Fibroblast of lung (primary cell): ENCODE measurements around the gene P3H4. TPM values are rescaled to one million over a fixed set of nuclear protein-coding genes. Genes with fewer than 3 reads are reported as not detected.

Experiments used
- DNase-seq, 2 donors: peaks; one replicate each; pipeline versions ENCODE4 v3.0.0 to v3.0.0-alpha.2; 2010; ENCODE audit warnings: low read depth in 2 of 2
- H2AFZ ChIP-seq: 2 replicates; pipeline ENCODE4 v1.5.1; 2012; ENCODE audit warnings: low read length, control low read depth, inconsistent platforms
- H3K27ac ChIP-seq: 2 replicates; pipeline ENCODE4 v1.5.1; 2011; ENCODE audit warnings: low read length, control low read depth; ENCODE audit not compliant: insufficient read depth
- H3K27me3 ChIP-seq: 2 replicates; pipeline ENCODE4 v1.5.1; 2011; ENCODE audit warnings: mild to moderate bottlenecking, low read length; ENCODE audit not compliant: control insufficient read depth, insufficient read depth
- H3K36me3 ChIP-seq: 2 replicates; pipeline ENCODE4 v1.5.1; 2011; ENCODE audit warnings: low read length; ENCODE audit not compliant: control insufficient read depth, insufficient read depth
- H3K4me1 ChIP-seq: 2 replicates; pipeline ENCODE4 v1.5.1; 2011; ENCODE audit warnings: low read length; ENCODE audit not compliant: control insufficient read depth, insufficient read depth; ENCODE audit errors: extremely low read depth
- H3K4me2 ChIP-seq: 2 replicates; pipeline ENCODE4 v1.5.1; 2011; ENCODE audit warnings: low read length, control low read depth; ENCODE audit not compliant: insufficient read depth; ENCODE audit errors: extremely low read depth
- H3K4me3 ChIP-seq, 4 experiments: fragments of 200-600 bp in 1 of 4; sonication (generic) in 1 of 4; replicated peaks in 1 of 4; 2 replicates each; pipeline ENCODE4 v1.5.1; 2011 to 2016; ENCODE audit warnings: low read length in 4 of 4, low read depth in 3 of 4, mild to moderate bottlenecking in 3 of 4, control low read depth in 2 of 4, inconsistent platforms in 1 of 4, mixed read lengths in 1 of 4; ENCODE audit not compliant: insufficient read depth in 1 of 4; ENCODE audit errors: control extremely low read depth in 1 of 4
- H3K79me2 ChIP-seq: 2 replicates; pipeline ENCODE4 v1.5.1; 2012; ENCODE audit warnings: mild to moderate bottlenecking, low read length, inconsistent platforms; ENCODE audit not compliant: control insufficient read depth, insufficient read depth
- H3K9ac ChIP-seq: 2 replicates; pipeline ENCODE4 v1.5.1; 2011; ENCODE audit warnings: mild to moderate bottlenecking, low read length, control low read depth; ENCODE audit not compliant: insufficient read depth
- H3K9me3 ChIP-seq: 2 replicates; pipeline ENCODE4 v1.5.1; 2012; ENCODE audit warnings: low read depth, low read length; ENCODE audit not compliant: control insufficient read depth, insufficient read depth
- H4K20me1 ChIP-seq: 2 replicates; pipeline ENCODE4 v1.5.1; 2011; ENCODE audit warnings: low read length; ENCODE audit not compliant: control insufficient read depth, insufficient read depth; ENCODE audit errors: extremely low read depth
- EZH2 ChIP-seq: IDR thresholded peaks from 2 replicates; pipeline ENCODE4 v1.5.1; 2012; ENCODE audit warnings: low read length, control low read depth, mild to moderate bottlenecking; ENCODE audit errors: missing control alignments
- polyA plus RNA-seq, 2 donors: library from polyadenylated mRNA; depleted of rRNA in 1 of 2; stranded (reverse) in 1 of 2; unstranded in 1 of 2; fragments of >200 nt; gene quantifications; 2 replicates each; pipeline ENCODE4 v1.2.1, GENCODE V29; 2011 to 2012; ENCODE audit warnings: missing spikeins in 1 of 2
- total RNA-seq: library from RNA; depleted of rRNA; stranded (reverse); fragments of >200 nt; gene quantifications from 2 replicates; pipeline ENCODE4 v1.2.1, GENCODE V29; 2014
- TF ChIP-seq, protein P1 (sequence below), 2 donors: IDR thresholded peaks in 1 of 2; conservative IDR thresholded peaks in 1 of 2; 1 replicate in 1 of 2; 2 replicates in 1 of 2; pipeline ENCODE4 v1.5.1; 2011 to 2012; ENCODE audit warnings: low read length in 2 of 2, control low read depth in 1 of 2, inconsistent platforms in 1 of 2, low read depth in 1 of 2, mild to moderate bottlenecking in 1 of 2

P3H4 gene
- total and polyA plus RNA-seq, 2 donors (not counting 1 experiment from before 2014, with no cell fraction given): 36.8 to 37.0 TPM

DNA sequence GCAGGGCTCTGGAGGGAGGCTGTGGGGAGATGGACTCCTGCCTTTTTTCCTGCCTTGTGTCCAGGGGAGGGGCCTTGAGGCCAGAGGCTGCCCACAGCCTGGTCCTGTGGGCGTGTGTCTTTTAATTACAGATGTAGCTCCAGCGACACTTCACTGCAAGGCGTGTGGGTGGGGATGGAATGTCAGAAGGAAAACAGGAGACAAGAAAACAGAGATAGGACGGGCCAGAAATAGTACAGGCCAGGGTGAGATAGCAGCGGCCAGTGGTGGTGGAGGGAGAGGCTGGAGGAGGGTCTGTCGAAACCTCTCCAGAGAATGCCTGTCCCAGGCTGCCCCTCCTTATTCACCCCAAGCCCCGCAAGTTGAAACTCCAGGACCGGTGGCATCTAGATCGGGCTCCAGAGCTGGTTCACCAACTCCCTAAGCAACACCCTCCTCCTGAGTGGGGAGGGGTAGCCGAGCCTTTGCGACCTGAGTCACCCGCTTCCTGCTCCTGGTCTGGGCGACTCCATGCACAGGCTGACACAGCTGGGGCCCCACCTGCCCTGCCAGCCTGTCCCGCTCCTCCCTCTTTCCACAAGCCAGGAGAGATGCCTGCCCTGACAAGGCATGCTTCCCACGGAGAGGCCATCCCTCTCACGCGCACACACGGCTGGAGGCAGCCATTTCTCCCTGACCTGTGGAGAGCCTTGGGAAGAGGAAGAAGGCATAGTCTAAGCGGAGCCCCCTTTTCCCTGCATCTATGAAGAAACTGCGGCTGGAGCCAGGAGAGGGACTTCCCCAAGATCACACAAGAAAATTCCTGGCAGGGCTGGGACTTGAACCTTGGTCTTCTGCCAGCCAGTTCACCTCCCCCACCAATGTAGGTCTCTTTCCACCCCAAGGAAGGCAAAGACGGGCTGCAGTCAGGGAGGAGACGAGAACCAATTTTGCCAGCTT is 18.6 kb downstream of the P3H4 start:
- H4K20me1 ChIP-seq: no peaks in the 10 kb centered on the region
- peak overlapping the region; percentile 54 for H3K4me2 ChIP-seq
- H3K4me1 ChIP-seq: peaks cover 11% of the 10 kb centered on the region
- H3K79me2 ChIP-seq: no peaks in the 10 kb centered on the region
- peak; percentile 49 to 76 for DNase-seq
- no peaks in the 10 kb centered on the region for H3K36me3 ChIP-seq
- H3K27ac ChIP-seq: peak overlapping the region; percentile 38
- no peak overlapping the region for H3K4me3 ChIP-seq
- H2AFZ ChIP-seq: peak overlapping the region; percentile 1
- H3K9me3 ChIP-seq: no peaks in the 10 kb centered on the region
- TF ChIP-seq, protein P1, sequence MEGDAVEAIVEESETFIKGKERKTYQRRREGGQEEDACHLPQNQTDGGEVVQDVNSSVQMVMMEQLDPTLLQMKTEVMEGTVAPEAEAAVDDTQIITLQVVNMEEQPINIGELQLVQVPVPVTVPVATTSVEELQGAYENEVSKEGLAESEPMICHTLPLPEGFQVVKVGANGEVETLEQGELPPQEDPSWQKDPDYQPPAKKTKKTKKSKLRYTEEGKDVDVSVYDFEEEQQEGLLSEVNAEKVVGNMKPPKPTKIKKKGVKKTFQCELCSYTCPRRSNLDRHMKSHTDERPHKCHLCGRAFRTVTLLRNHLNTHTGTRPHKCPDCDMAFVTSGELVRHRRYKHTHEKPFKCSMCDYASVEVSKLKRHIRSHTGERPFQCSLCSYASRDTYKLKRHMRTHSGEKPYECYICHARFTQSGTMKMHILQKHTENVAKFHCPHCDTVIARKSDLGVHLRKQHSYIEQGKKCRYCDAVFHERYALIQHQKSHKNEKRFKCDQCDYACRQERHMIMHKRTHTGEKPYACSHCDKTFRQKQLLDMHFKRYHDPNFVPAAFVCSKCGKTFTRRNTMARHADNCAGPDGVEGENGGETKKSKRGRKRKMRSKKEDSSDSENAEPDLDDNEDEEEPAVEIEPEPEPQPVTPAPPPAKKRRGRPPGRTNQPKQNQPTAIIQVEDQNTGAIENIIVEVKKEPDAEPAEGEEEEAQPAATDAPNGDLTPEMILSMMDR (conservative IDR thresholded peaks at IDR 0.05 in 1 of 2, IDR thresholded peaks at IDR 0.05 in 1 of 2; ENCODE audit: low read depth in 1 of 2, low read length in 2 of 2): no peak
- no peak for TF ChIP-seq EZH2
- H3K27me3 ChIP-seq: peaks cover 5% of the 10 kb centered on the region
- no peak overlapping the region for H3K9ac ChIP-seq

DNA sequence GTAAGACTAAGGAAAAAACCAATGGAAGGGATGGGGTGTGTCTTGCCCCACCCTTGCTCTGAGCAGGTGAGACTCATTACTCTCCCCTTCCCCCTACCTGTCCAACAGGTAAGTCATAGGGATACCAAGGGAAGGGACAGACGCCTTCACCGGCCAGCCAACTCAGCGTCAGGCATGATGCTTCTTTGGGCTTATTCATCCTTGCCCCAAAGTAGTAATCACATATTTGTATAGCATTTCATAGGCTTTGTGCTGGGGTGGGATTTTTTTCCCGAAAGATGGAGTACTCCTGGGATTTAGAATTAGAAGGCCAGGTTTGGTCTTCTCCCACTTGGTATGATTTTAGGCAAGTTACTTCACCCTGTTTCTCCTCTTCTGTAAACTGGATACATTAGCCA is 24.7 kb downstream of the P3H4 start:
- H3K4me1 ChIP-seq: peaks cover 5% of the 10 kb centered on the region
- H3K36me3 ChIP-seq: no peaks in the 10 kb centered on the region
- H4K20me1 ChIP-seq: no peaks in the 10 kb centered on the region
- H3K27ac ChIP-seq: no peak overlapping the region
- no peak for TF ChIP-seq EZH2
- TF ChIP-seq, protein P1 (conservative IDR thresholded peaks at IDR 0.05 in 1 of 2, IDR thresholded peaks at IDR 0.05 in 1 of 2; ENCODE audit: low read depth in 1 of 2, low read length in 2 of 2): no peak
- no peak overlapping the region for H3K4me2 ChIP-seq
- H3K4me3 ChIP-seq: no peak overlapping the region
- H3K9me3 ChIP-seq: no peaks in the 10 kb centered on the region
- peaks cover 5% of the 10 kb centered on the region for H3K27me3 ChIP-seq
- H2AFZ ChIP-seq: no peak overlapping the region
- H3K9ac ChIP-seq: no peak overlapping the region
- no peak for DNase-seq
- H3K79me2 ChIP-seq: no peaks in the 10 kb centered on the region

GRCh38 chr17:41786227-41787020 is 25.3 kb downstream of the P3H4 start, which contains the start of gene JUP:
Gene JUP (minus strand): TSS chr17:41786711. CDS start chr17:41771854, 14,857 bp downstream.
- H3K4me2 ChIP-seq: peak within 1 kb of the TSS; percentile 68

More at GRCh38 chr17:41786227-41787020, 25.3 kb downstream of the P3H4 start, which contains the start of gene JUP:
- H3K27ac ChIP-seq: no peak within 1 kb of the TSS
- H3K79me2 ChIP-seq: no peaks in the 10 kb centered on the region
- no peak within 1 kb of the TSS for H2AFZ ChIP-seq
- peak within 1 kb of the TSS; percentile 50 for H3K9ac ChIP-seq
- no peaks in the 10 kb centered on the region for H4K20me1 ChIP-seq
- peaks cover 5% of the 10 kb centered on the region for H3K27me3 ChIP-seq
- peak within 1 kb of the TSS; percentile 53 to 67 (median 58) for H3K4me3 ChIP-seq
- H3K4me1 ChIP-seq: peaks cover 5% of the 10 kb centered on the region
- H3K9me3 ChIP-seq: no peaks in the 10 kb centered on the region
- no peaks in the 10 kb centered on the region for H3K36me3 ChIP-seq
- TF ChIP-seq, protein P1 (conservative IDR thresholded peaks at IDR 0.05 in 1 of 2, IDR thresholded peaks at IDR 0.05 in 1 of 2; ENCODE audit: low read depth in 1 of 2, low read length in 2 of 2): peak in 1 of 2 donors; percentile 26
- TF ChIP-seq EZH2: no peak
- DNase-seq: peak; percentile 98 to 99
